Esophagus squamous epithelium (tissue), 4 donors: Measurements from ENCODE around the gene OOEP.

ENCODE experiments used
- CTCF ChIP-seq, 6 experiments: fragments of 450-650 bp in 4 of 6; fragments of 200-600 bp in 2 of 6; sonication (generic) in 2 of 6; IDR thresholded peaks; one replicate each; pipeline ENCODE4 v1.5.1; 2016 to 2019; ENCODE audit warnings: antibody characterized with exemption in 6 of 6, mild to moderate bottlenecking in 4 of 6, moderate library complexity in 4 of 6
- POLR2A ChIP-seq, 4 donors: fragments of 450-650 bp; IDR thresholded peaks; one replicate each; pipeline ENCODE4 v1.6.1; 2017; ENCODE audit warnings: antibody characterized with exemption in 4 of 4, mild to moderate bottlenecking in 4 of 4, moderate library complexity in 3 of 4

- no peak for TF ChIP-seq CTCF (IDR thresholded peaks at IDR 0.05)
- no peak for TF ChIP-seq POLR2A (IDR thresholded peaks at IDR 0.05)
Observed at GRCh38 chr6:73349311-73349710, 20.4 kb downstream of the OOEP start.
